ENCODE measurements around the gene PLEKHN1. TPM values are rescaled to one million over a fixed set of nuclear protein-coding genes. Genes with fewer than 3 reads are reported as not detected.
"Not testable (repeated sequence)": the region's sequence is repeated elsewhere in the genome, so short reads cannot be mapped to it uniquely, and the experiment has no call there.

Gene PLEKHN1
- total RNA-seq, 1 donor from 2014 or later = 0.24 TPM

- no peak for DNase-seq (ENCODE audit: low read depth)
These were observed 7.4 kb downstream of the PLEKHN1 start for GRCh38 chr1:973459-974292.

GRCh38 chr1:974293-974640 lies 8.0 kb downstream of the PLEKHN1 start:
- no peak for DNase-seq (ENCODE audit: low read depth)

- no peak for DNase-seq (ENCODE audit: low read depth)
These were observed 8.5 kb downstream of the PLEKHN1 start for GRCh38 chr1:974687-975328.

GRCh38 chr1:975365-975764 lies 9.1 kb downstream of the PLEKHN1 start:
- DNase-seq (ENCODE audit: low read depth) = no peak

GRCh38 chr1:975896-976683 lies 9.8 kb downstream of the PLEKHN1 start:
- peak; percentile 41 for DNase-seq (ENCODE audit: low read depth)

GRCh38 chr1:976791-977190 lies 10.5 kb downstream of the PLEKHN1 start:
- not testable (repeated sequence) for DNase-seq (ENCODE audit: low read depth)

- no peak for DNase-seq (ENCODE audit: low read depth)
These were observed 12.0 kb downstream of the PLEKHN1 start for GRCh38 chr1:978069-978834.

GRCh38 chr1:978835-979743 lies 12.8 kb downstream of the PLEKHN1 start:
- DNase-seq (ENCODE audit: low read depth) = no peak

GRCh38 chr1:979744-980072 lies 13.4 kb downstream of the PLEKHN1 start:
- no peak for DNase-seq (ENCODE audit: low read depth)

GRCh38 chr1:980137-980571 lies 13.9 kb downstream of the PLEKHN1 start:
- DNase-seq (ENCODE audit: low read depth) = no peak

GRCh38 chr1:980602-981395 lies 14.5 kb downstream of the PLEKHN1 start:
- no peak for DNase-seq (ENCODE audit: low read depth)

- no peak for DNase-seq (ENCODE audit: low read depth)
These were observed 15.2 kb downstream of the PLEKHN1 start for GRCh38 chr1:981491-981954.

GRCh38 chr1:981955-982558 lies 15.8 kb downstream of the PLEKHN1 start, which contains the start of gene PERM1:
PERM1 (minus strand) TSS chr1:982093; CDS start chr1:981029, 1,064 bp downstream.
- peak; percentile 68 for DNase-seq (ENCODE audit: low read depth)

- no peak for DNase-seq (ENCODE audit: low read depth)
These were observed 16.6 kb downstream of the PLEKHN1 start for GRCh38 chr1:982765-983436.

GRCh38 chr1:983798-984475 lies 17.7 kb downstream of the PLEKHN1 start:
- DNase-seq (ENCODE audit: low read depth) = peak; percentile 29

GRCh38 chr1:984476-984814 lies 18.2 kb downstream of the PLEKHN1 start:
- no peak for DNase-seq (ENCODE audit: low read depth)

- no peak for DNase-seq (ENCODE audit: low read depth)
These were observed 18.8 kb downstream of the PLEKHN1 start for GRCh38 chr1:985126-985525.

GRCh38 chr1:988061-988460 lies 21.8 kb downstream of the PLEKHN1 start:
- DNase-seq (ENCODE audit: low read depth) = not testable (repeated sequence)

All from myocyte (in vitro differentiated cells).